Immature natural killer cell (primary cell): Measurements from ENCODE around the gene DIP2C. TPM values are rescaled to one million over a fixed set of nuclear protein-coding genes. Genes with fewer than 3 reads are reported as not detected.

ENCODE experiments used
- DNase-seq, 3 donors: peaks; one replicate each; pipeline ENCODE4 v3.0.0; 2022; ENCODE audit warnings: mixed read lengths in 1 of 3
- H3K27ac Mint-ChIP-seq, 6 donors: one replicate each; pipeline ENCODE4 v1.8.0; 2020; ENCODE audit warnings: mixed read lengths in 6 of 6, mild to moderate bottlenecking in 5 of 6, inconsistent platforms in 4 of 6, moderate library complexity in 3 of 6
- H3K27me3 Mint-ChIP-seq, 3 donors: one replicate each; pipeline ENCODE4 v1.8.0; 2020 to 2021; ENCODE audit warnings: low read depth in 3 of 3, mild to moderate bottlenecking in 3 of 3, mixed read lengths in 3 of 3, moderate library complexity in 3 of 3, inconsistent platforms in 1 of 3
- H3K36me3 Mint-ChIP-seq, 3 donors: one replicate each; pipeline ENCODE4 v1.8.0; 2020; ENCODE audit warnings: mixed read lengths in 3 of 3, inconsistent platforms in 2 of 3, mild to moderate bottlenecking in 2 of 3
- H3K4me1 Mint-ChIP-seq, 2 donors: one replicate each; pipeline ENCODE4 v1.8.0; 2020; ENCODE audit warnings: inconsistent platforms in 2 of 2, mild to moderate bottlenecking in 2 of 2, mixed read lengths in 2 of 2, moderate library complexity in 1 of 2
- H3K4me3 Mint-ChIP-seq, 5 donors: one replicate each; pipeline ENCODE4 v1.8.0; 2020; ENCODE audit warnings: mild to moderate bottlenecking in 5 of 5, mixed read lengths in 5 of 5, inconsistent platforms in 3 of 5, moderate library complexity in 3 of 5
- H3K9me3 Mint-ChIP-seq, 6 donors: one replicate each; pipeline ENCODE4 v1.8.0; 2020; ENCODE audit warnings: mild to moderate bottlenecking in 6 of 6, mixed read lengths in 6 of 6, inconsistent platforms in 4 of 6, moderate library complexity in 3 of 6
- polyA plus RNA-seq, 3 donors: library from polyadenylated mRNA; unstranded; fragments of 300-500 nt; fragmentation: Illumina TruSeq; gene quantifications; one replicate each; pipeline ENCODE4 v1.2.3, GENCODE V29; 2021

The DIP2C gene
- polyA plus RNA-seq, 3 donors from 2014 or later: 0.06 to 0.41 TPM; not detected in 1

- Mint-ChIP-seq H3K4me3 (no peak overlapping the region), H3K36me3 (no peaks in the 10 kb centered on the region), H3K9me3 (peaks cover 0 to 1% (median 0%) of the 10 kb centered on the region in 6 donors), H3K4me1 (peaks cover 16 to 25% of the 10 kb centered on the region in 2 donors), H3K27me3 (peaks cover 8 to 18% (median 8%) of the 10 kb centered on the region in 3 donors), H3K27ac (no peak overlapping the region)
- no peak for DNase-seq
Observed at GRCh38 chr10:504121-504611, 185.3 kb downstream of the DIP2C start.

DNA sequence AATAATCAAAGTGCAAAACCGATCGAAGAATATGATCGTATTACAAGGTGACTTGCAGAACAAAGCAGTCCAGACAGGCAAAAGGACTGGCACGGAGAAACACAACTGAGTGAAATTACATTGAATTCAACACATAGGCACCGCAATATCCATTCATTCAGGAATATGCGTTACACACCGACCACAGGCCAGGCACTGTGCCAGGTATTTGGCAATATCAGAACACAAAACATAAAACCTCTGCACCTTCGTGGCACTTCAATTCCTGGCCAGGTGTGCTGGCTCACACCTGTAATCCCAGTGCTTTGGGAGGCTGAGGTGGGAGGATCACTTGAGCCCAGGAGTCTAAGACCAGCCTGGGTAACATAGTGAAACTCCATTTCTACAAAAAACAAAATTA, 187.9 kb downstream of the DIP2C start:
- Mint-ChIP-seq H3K9me3 (peaks cover 0 to 1% (median 0%) of the 10 kb centered on the region in 6 donors), H3K4me1 (peaks cover 19 to 27% of the 10 kb centered on the region in 2 donors), H3K36me3 (no peaks in the 10 kb centered on the region), H3K4me3 (no peak overlapping the region), H3K27me3 (peaks cover 0 to 14% (median 5%) of the 10 kb centered on the region in 3 donors), H3K27ac (no peak overlapping the region)
- DNase-seq: no peak

DNA sequence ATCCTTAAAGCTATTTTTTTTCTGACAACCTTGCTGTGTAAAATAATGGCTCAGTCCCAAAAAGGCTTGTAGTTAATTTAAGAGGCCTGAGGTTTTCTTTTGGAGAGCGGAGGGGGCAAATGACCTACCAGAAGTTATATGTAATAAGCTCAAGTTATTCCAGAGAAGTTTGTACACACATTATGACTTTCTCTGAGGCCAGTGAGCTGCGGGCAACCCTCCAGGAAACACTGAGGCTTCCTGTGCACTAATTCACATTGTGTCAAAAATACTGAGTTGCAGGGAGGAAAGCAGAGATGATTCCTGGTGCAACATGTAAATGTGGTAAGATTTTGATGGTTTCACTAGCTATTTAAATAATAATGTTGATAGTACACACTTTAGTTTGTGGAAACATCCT, 188.6 kb downstream of the DIP2C start:
- H3K4me3 Mint-ChIP-seq: peak overlapping the region in 2 of 5 donors; percentile 25 to 28
- no peak for DNase-seq
- no peaks in the 10 kb centered on the region for H3K36me3 Mint-ChIP-seq

GRCh38 chr10:499991-500390, 189.5 kb downstream of the DIP2C start:
- H3K4me3 Mint-ChIP-seq: no peak overlapping the region
- no peaks in the 10 kb centered on the region for H3K36me3 Mint-ChIP-seq
- H3K27me3 Mint-ChIP-seq: peaks cover 0 to 13% (median 5%) of the 10 kb centered on the region in 3 donors
- H3K9me3 Mint-ChIP-seq: peaks cover 0 to under 1% (median 0%) of the 10 kb centered on the region in 6 donors
- DNase-seq: no peak
- H3K27ac Mint-ChIP-seq: no peak overlapping the region
- H3K4me1 Mint-ChIP-seq: peaks cover 17 to 21% of the 10 kb centered on the region in 2 donors

More for the DNA sequence above, 188.6 kb downstream of the DIP2C start:
- Mint-ChIP-seq H3K27me3 (peaks cover 0 to 13% (median 5%) of the 10 kb centered on the region in 3 donors), H3K9me3 (peaks cover 0 to 1% (median 0%) of the 10 kb centered on the region in 6 donors), H3K27ac (peak overlapping the region in 1 of 6 donors; percentile 46), H3K4me1 (peaks cover 17 to 22% of the 10 kb centered on the region in 2 donors)

DNA sequence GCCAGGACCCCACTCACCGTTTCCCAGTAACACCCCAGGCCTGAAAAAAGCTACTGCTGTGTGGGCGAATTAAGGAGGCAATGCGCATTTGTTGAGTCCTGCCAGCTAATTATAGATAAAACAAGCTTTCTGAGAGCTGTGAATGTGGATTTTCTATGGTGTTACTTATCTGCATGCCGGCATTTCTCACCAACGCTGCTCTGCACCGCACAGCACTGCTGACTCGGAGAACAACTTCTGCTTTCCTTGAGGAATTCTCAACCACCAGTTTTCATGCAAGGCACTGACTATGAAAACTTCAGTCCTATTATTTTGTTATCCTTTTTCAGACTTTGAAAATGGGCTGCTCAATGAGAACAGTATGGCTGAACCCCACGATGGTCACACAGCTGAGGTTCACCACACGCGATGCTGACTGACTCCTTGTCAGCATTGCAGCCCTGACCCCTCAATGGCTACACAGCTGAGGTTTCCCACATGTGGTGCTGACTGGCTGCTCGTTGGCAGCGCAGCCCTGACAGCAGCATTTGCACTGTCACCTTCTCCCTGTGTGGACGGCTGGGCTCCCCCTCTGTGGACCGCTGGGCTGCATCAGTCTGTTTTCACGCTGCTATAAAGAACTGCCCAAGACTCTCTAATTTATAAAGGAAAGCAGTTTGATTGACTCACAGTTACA, 190.6 kb downstream of the DIP2C start:
- Mint-ChIP-seq H3K36me3 (no peaks in the 10 kb centered on the region), H3K4me3 (no peak overlapping the region), H3K4me1 (peaks cover 17 to 21% of the 10 kb centered on the region in 2 donors), H3K27me3 (peaks cover 2 to 10% (median 2%) of the 10 kb centered on the region in 3 donors), H3K9me3 (no peaks in the 10 kb centered on the region), H3K27ac (no peak overlapping the region)
- DNase-seq: no peak

DNA sequence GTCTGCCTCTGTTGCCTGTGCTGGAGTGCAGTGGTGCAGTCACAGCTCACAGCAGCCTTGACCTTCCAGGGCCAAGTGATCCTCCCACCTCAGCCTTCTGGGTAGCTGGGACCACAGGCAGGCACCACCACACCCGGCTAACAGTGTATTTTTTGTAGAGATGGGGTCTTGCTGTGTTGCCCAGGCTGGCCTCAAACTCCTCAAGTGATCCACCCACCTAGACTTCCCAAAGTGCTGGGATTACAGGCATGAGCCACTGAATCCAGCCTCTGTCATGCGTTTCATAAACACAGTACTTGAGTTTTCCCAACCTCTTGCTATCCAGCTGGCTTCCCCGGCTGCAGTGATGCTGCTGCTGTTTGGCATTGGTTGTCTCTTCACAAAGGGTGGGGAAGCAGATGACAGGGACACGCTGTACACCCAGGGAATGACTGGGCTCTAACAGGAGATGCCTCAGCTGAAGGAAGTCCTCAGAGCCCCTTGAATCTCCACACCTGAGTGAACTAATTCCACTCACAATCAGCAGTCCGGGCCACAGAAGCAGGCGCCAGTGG, 191.5 kb downstream of the DIP2C start:
- Mint-ChIP-seq H3K4me1 (peaks cover 17 to 21% of the 10 kb centered on the region in 2 donors), H3K27me3 (peaks cover 2 to 11% (median 2%) of the 10 kb centered on the region in 3 donors), H3K27ac (no peak overlapping the region), H3K4me3 (no peak overlapping the region), H3K36me3 (no peaks in the 10 kb centered on the region), H3K9me3 (no peaks in the 10 kb centered on the region)
- no peak for DNase-seq

DNA sequence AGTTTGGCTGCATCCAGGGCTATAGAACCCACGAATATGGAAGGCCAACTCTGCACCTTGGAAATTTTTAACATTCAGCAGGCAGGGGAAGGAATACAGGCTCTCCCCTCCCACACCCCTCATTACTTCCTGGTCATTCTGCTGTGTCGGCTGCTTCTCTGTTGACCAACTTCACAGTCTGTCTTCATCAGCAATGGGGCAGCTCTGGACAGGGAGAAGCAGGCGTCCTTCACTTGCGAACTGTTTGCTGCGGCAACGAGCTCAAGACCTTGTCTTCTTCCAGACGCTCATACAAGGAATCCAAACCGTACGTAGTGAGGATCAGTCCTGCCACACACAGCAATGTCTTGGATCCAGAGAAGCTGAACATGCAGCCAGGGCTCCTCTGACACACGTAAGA, 192.2 kb downstream of the DIP2C start:
- Mint-ChIP-seq H3K9me3 (no peaks in the 10 kb centered on the region), H3K4me3 (no peak overlapping the region), H3K27ac (no peak overlapping the region), H3K27me3 (peaks cover 2 to 8% (median 4%) of the 10 kb centered on the region in 3 donors), H3K4me1 (peaks cover 17 to 21% of the 10 kb centered on the region in 2 donors), H3K36me3 (no peaks in the 10 kb centered on the region)
- no peak for DNase-seq

- no peaks in the 10 kb centered on the region for H3K36me3 Mint-ChIP-seq
- H3K27ac Mint-ChIP-seq: peak overlapping the region in 1 of 6 donors; percentile 31
- no peak for DNase-seq
- no peaks in the 10 kb centered on the region for H3K9me3 Mint-ChIP-seq
- peaks cover 1 to 8% (median 6%) of the 10 kb centered on the region in 3 donors for H3K27me3 Mint-ChIP-seq
- no peak overlapping the region for H3K4me3 Mint-ChIP-seq
- H3K4me1 Mint-ChIP-seq: peaks cover 5% of the 10 kb centered on the region in 2 donors
Observed at GRCh38 chr10:494556-494955, 194.9 kb downstream of the DIP2C start.

GRCh38 chr10:494149-494542, 195.3 kb downstream of the DIP2C start:
- Mint-ChIP-seq H3K4me3 (no peak overlapping the region), H3K36me3 (no peaks in the 10 kb centered on the region), H3K27me3 (peaks cover 1 to 6% (median 6%) of the 10 kb centered on the region in 3 donors), H3K4me1 (peaks cover 2% of the 10 kb centered on the region in 2 donors), H3K9me3 (no peaks in the 10 kb centered on the region), H3K27ac (no peak overlapping the region)
- DNase-seq: no peak

DNA sequence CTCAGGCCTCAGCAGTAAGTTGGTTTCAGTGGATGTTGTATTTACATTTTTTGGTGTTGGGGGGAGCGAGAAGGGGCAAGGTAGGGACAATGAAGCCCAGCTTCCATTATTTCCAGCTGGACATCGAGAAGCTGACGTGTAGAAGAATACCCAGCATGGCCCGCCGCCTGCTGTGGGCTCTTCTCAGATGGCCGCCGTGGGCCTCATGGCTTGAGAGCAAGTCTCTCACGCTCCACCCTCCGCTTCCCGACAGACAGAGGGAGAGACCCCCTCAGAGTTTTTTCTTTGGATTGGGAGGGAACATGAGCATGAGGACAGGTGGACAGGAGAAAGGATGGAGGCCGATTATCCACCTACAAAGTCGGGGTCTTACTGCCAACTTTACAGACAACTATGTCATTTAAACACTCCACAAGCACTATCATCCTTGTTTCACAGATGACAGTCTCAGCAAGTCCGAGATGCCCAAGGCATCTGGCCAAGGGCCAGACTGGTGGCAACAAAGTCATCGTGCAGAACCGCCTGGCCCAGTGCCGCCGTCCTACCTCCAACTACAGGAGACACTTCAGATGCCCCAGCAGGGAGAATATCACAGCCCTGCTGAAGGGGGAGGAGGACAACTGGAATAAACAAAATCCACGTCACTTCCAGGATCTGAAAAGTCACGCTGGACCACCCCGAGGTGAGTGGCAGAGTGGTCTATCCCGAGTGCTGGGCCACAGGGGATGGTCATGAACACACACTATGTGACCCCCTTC, 195.9 kb downstream of the DIP2C start:
- no peak overlapping the region for H3K27ac Mint-ChIP-seq

GRCh38 chr10:492836-493235, 196.6 kb downstream of the DIP2C start:
- no peak overlapping the region for H3K4me3 Mint-ChIP-seq
- no peak overlapping the region for H3K27ac Mint-ChIP-seq
- DNase-seq: no peak
- no peaks in the 10 kb centered on the region for H3K9me3 Mint-ChIP-seq
- H3K36me3 Mint-ChIP-seq: no peaks in the 10 kb centered on the region
- H3K27me3 Mint-ChIP-seq: peaks cover 1 to 8% (median 6%) of the 10 kb centered on the region in 3 donors
- H3K4me1 Mint-ChIP-seq: no peaks in the 10 kb centered on the region

More for the DNA sequence above, 195.9 kb downstream of the DIP2C start:
- peaks cover 0 to 1% of the 10 kb centered on the region in 2 donors for H3K4me1 Mint-ChIP-seq
- DNase-seq: no peak
- H3K9me3 Mint-ChIP-seq: no peaks in the 10 kb centered on the region
- peaks cover 1 to 6% (median 6%) of the 10 kb centered on the region in 3 donors for H3K27me3 Mint-ChIP-seq
- no peak overlapping the region for H3K4me3 Mint-ChIP-seq
- no peaks in the 10 kb centered on the region for H3K36me3 Mint-ChIP-seq

DNA sequence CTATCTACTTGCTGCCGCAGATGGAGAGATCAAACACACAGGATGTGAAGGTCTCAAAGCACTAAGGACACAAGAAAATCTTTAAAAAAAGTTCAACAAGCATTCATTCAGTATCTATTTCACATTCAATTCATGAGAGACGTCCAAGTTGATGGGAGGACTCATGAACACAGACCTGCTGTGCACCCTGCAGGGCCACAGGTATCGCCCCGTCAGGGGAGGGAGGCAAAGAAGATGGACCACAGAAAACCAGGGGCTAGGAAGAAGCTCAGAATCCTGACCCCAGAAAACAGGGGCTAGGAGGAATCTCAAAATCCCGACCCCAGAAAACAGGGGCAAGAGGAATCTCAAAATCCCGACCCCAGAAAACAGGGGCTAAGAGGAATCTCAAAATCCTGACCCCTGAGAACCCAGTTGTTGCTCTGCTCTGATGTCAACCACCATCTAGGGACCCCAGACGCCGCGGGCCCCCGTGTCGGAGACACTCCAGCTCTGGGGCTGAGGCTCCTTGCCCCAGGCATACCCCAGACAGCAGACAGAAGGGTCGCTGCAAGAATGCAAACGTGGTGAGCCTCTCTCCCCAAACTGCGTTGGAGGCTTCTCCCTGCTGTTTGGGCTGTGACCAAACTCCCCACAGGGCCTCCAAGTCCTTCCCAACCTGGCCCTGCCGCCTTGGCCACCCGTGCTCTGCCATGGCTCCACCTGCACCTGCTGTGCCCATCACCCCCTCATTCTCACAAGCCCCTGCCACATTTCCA, 197.6 kb downstream of the DIP2C start:
- Mint-ChIP-seq H3K27ac (no peak overlapping the region), H3K36me3 (no peaks in the 10 kb centered on the region), H3K27me3 (peaks cover 3 to 8% (median 6%) of the 10 kb centered on the region in 3 donors), H3K4me3 (no peak overlapping the region), H3K9me3 (no peaks in the 10 kb centered on the region), H3K4me1 (no peaks in the 10 kb centered on the region)
- no peak for DNase-seq

DNA sequence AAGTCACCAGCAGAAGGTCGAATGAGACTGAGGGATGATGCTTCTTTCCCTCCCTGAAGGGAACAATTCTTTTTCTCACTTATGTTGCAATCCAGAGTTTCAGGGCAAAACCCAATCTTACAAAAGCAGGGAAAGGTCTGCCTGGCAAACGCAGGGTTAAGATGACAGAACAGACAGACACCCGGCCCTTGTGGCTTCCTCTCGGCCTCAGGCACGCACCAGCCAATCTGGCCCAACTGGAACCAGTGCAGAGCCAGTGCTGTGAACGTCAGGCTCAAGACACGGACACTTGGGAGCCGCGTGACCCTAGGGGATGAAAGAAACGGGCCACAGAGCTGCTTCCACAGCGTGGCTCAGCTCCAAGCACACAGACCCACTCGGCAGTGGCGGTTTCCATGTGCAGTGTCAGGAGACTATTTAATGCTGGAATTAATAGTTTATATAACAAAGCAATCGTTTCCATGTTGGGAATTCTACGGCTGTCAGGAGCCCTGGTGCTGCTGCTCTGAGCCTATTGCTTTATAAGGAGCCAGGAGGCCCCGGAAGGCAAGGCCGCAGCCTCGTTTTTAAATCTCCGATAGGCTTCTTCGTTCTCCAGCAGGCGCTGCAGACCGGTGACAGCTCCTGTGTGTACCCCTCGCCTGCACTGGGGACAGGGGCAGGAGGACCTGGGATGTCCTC, 198.4 kb downstream of the DIP2C start:
- Mint-ChIP-seq H3K9me3 (no peaks in the 10 kb centered on the region), H3K36me3 (no peaks in the 10 kb centered on the region), H3K27ac (no peak overlapping the region), H3K4me1 (peaks cover under 1% of the 10 kb centered on the region in 2 donors), H3K27me3 (peaks cover 3 to 10% (median 6%) of the 10 kb centered on the region in 3 donors), H3K4me3 (no peak overlapping the region)
- DNase-seq: no peak
